GM12878 (cell line): ENCODE data around the gene KLK3. TPM values are rescaled to one million over a fixed set of nuclear protein-coding genes. Genes with fewer than 3 reads are reported as not detected.

Source experiments
- ATAC-seq: fragments of 200-7000 bp; cut with Tn5 transposase; 3 replicates; pipeline ENCODE4 v1.9.1; 2020; ENCODE audit warnings: mild to moderate bottlenecking, moderate library complexity
- BruUV-seq: library from RNA; stranded (reverse); fragments of 400-500 nt; replicated peaks from 2 replicates; lab custom pipeline; 2021; lab: Mats Ljungman, UMichigan
- CTCF ChIA-PET: fragments of 300-600 bp; sonication (Branson Sonifier 250); formaldehyde crosslinking; extraction: SDS; loops from one replicate; lab custom pipeline; 2021; ENCODE audit warnings: inconsistent platforms; lab: Yijun Ruan, JAX
- POLR2A ChIA-PET: fragments of 350-600 bp; formaldehyde crosslinking; extraction: SDS; loops from one replicate; lab custom pipeline; 2021; ENCODE audit warnings: inconsistent platforms; lab: Charles Lee
- RAD21 ChIA-PET: fragments of 300-600 bp; sonication (Branson Sonifier 250); formaldehyde crosslinking; loops from one replicate; lab custom pipeline; 2023; ENCODE audit warnings: antibody characterized with exemption; ENCODE audit not compliant: unreplicated experiment; lab: Charles Lee
- SMC1A ChIA-PET: fragments of 300-600 bp; sonication (Branson Sonifier 250); formaldehyde crosslinking; loops from one replicate; lab custom pipeline; 2023; ENCODE audit not compliant: unreplicated experiment, uncharacterized antibody; lab: Charles Lee
- DNase-seq: peaks from one replicate; pipeline ENCODE4 v3.0.0-alpha.2; 2011; ENCODE audit warnings: low read depth, low spot score
- FAIRE-seq: peaks from 3 replicates; lab custom pipeline; 2011; peaks lifted over from hg19 to GRCh38; lab: Jason Lieb, UNC
- H2AFZ ChIP-seq: 2 replicates; pipeline ENCODE4 v1.6.0; 2011; ENCODE audit warnings: low read depth, low read length, control low read depth; ENCODE audit not compliant: control insufficient read depth
- H3K27ac ChIP-seq: 2 replicates; pipeline ENCODE4 v1.5.1; 2011; ENCODE audit warnings: control low read depth; ENCODE audit not compliant: control insufficient read depth, insufficient read depth
- H3K27me3 ChIP-seq, 2 experiments: replicated peaks in 1 of 2; 2 replicates each; pipeline versions ENCODE4 v1.6.0 to v1.6.1; 2011; ENCODE audit warnings: low read length in 1 of 2; ENCODE audit not compliant: control insufficient read depth in 2 of 2, insufficient read depth in 2 of 2
- H3K36me3 ChIP-seq, 2 experiments: 2 replicates each; pipeline ENCODE4 v1.5.1; 2011; ENCODE audit warnings: low read length in 1 of 2; ENCODE audit not compliant: control insufficient read depth in 2 of 2, insufficient read depth in 2 of 2
- H3K4me1 ChIP-seq: 2 replicates; pipeline ENCODE4 v1.6.1; 2011; ENCODE audit warnings: mild to moderate bottlenecking, low read length, moderate library complexity, mixed read lengths; ENCODE audit not compliant: control insufficient read depth, insufficient read depth
- H3K4me2 ChIP-seq: 2 replicates; pipeline ENCODE4 v1.6.0; 2011; ENCODE audit warnings: control low read depth; ENCODE audit not compliant: control insufficient read depth, insufficient read depth
- H3K4me3 ChIP-seq: fragments of 200-600 bp; sonication (generic); 2 replicates; pipeline ENCODE4 v1.5.1; 2016
- H3K79me2 ChIP-seq: 2 replicates; pipeline ENCODE4 v1.6.0; 2011; ENCODE audit warnings: low read length; ENCODE audit not compliant: control insufficient read depth, insufficient read depth
- H3K9ac ChIP-seq: 2 replicates; pipeline ENCODE4 v1.8.0; 2011; ENCODE audit warnings: low read length, control low read depth, mixed read lengths; ENCODE audit not compliant: control insufficient read depth, insufficient read depth
- H3K9me3 ChIP-seq: replicated peaks from 3 replicates; pipeline ENCODE4 v1.5.1; 2011; ENCODE audit warnings: mild to moderate bottlenecking, low read length; ENCODE audit not compliant: control insufficient read depth, insufficient read depth
- H4K20me1 ChIP-seq: 2 replicates; pipeline ENCODE4 v1.6.0; 2011; ENCODE audit not compliant: control insufficient read depth, insufficient read depth
- BCL11A ChIP-seq: IDR thresholded peaks from 2 replicates; pipeline ENCODE4 v1.6.1; 2011; ENCODE audit warnings: low read depth, low read length
- BCLAF1 ChIP-seq: fragments of 450-650 bp; IDR thresholded peaks from 2 replicates; pipeline ENCODE4 v1.6.1; 2017; ENCODE audit warnings: antibody characterized with exemption, mild to moderate bottlenecking, moderate library complexity
- BRCA1 ChIP-seq: IDR thresholded peaks from 2 replicates; pipeline ENCODE4 v1.6.1; 2011; ENCODE audit warnings: low read depth, low read length, improper control_type of control experiment
- EGR1 ChIP-seq, 2 experiments: IDR thresholded peaks; 1 replicate in 1 of 2; 2 replicates in 1 of 2; pipeline ENCODE4 v1.6.1; 2011 to 2012; ENCODE audit warnings: low read depth in 2 of 2, low read length in 2 of 2, borderline replicate concordance in 1 of 2, mild to moderate bottlenecking in 1 of 2, moderate library complexity in 1 of 2
- HDAC2 ChIP-seq: fragments of 200-600 bp; sonication (generic); IDR thresholded peaks from 2 replicates; pipeline ENCODE4 v1.6.1; 2017
- IRF5 ChIP-seq: fragments of 450-650 bp; IDR thresholded peaks from 2 replicates; pipeline ENCODE4 v1.6.1; 2017; ENCODE audit warnings: borderline replicate concordance
- MYB ChIP-seq: fragments of 150-350 bp; IDR thresholded peaks from 2 replicates; pipeline ENCODE4 v1.6.1; 2014; ENCODE audit warnings: mild to moderate bottlenecking, low read depth, low read length, borderline replicate concordance
- PAX5 ChIP-seq: IDR thresholded peaks from 2 replicates; pipeline ENCODE4 v1.6.1; 2011; ENCODE audit warnings: low read depth, low read length, borderline replicate concordance
- RCOR1 ChIP-seq: conservative IDR thresholded peaks from 2 replicates; pipeline ENCODE4 v1.6.1; 2012; ENCODE audit warnings: low read depth, low read length, improper control_type of control experiment
- SP1 ChIP-seq: IDR thresholded peaks from one replicate; pipeline ENCODE4 v1.6.1; 2011; ENCODE audit warnings: low read depth, low read length
- TAF1 ChIP-seq: IDR thresholded peaks from 2 replicates; pipeline ENCODE4 v1.6.1; 2011; ENCODE audit warnings: mild to moderate bottlenecking, low read depth, low read length, borderline replicate concordance
- YBX1 ChIP-seq: fragments of 450-650 bp; IDR thresholded peaks from 2 replicates; pipeline ENCODE4 v1.6.1; 2016; ENCODE audit warnings: antibody characterized with exemption
- ZBED1 ChIP-seq: IDR thresholded peaks from 2 replicates; pipeline ENCODE4 v1.6.1; 2016; ENCODE audit warnings: borderline replicate concordance
- WGBS: methylation state at CpG from one replicate; pipeline ENCODE4 v1.1.6; 2016; ENCODE audit warnings: low lambda C conversion rate; ENCODE audit not compliant: insufficient replicate concordance, insufficient coverage; ENCODE audit errors: missing lambda C conversion rate; 5-methylcytosine and 5-hydroxymethylcytosine counted together
- in situ Hi-C: fragments of 300-500 bp; cut with MboI; formaldehyde crosslinking; loops from 9 replicates; pipeline ENCODE4 v1.14.3; 2018; ENCODE audit warnings: mixed read lengths
- intact Hi-C: fragments of 100-400 bp; cut with micrococcal nuclease; formaldehyde crosslinking; loops from one replicate; pipeline ENCODE4 v1.14.2; 2022; ENCODE audit not compliant: unreplicated experiment
- polyA plus RNA-seq, 11 experiments: library from polyadenylated mRNA; depleted of rRNA in 4 of 11; unstranded in 6 of 11; stranded (reverse) in 5 of 11; fragments of >200 nt; fragmentation: Nextera tagmentation in 4 of 11; fragmentation: Illumina TruSeq in 1 of 11; extraction: Ambion mirVana in 4 of 11; extraction: Trizol in 1 of 11; gene quantifications; 1 replicate in 1 of 11; 2 replicates in 10 of 11; pipeline versions ENCODE4 v1.2.1 to v1.2.3, GENCODE V29; 2011 to 2016; ENCODE audit warnings: inconsistent platforms in 2 of 11, missing spikeins in 2 of 11, low read depth in 1 of 11
- total RNA-seq, 4 experiments: library from RNA; depleted of rRNA in 3 of 4; stranded (reverse); fragments of >200 nt in 3 of 4; fragmentation: Illumina TruSeq in 1 of 4; extraction: Trizol in 1 of 4; gene quantifications; 2 replicates each; pipeline versions ENCODE4 v1.2.1 to v1.2.3, GENCODE V29; 2013 to 2021

The KLK3 gene
- total and polyA plus RNA-seq, 10 of the 15 experiments (the other 5 are each of a cell fraction or from before 2014, with no cell fraction given) = 0.31 TPM; not detected in 9

GRCh38 chr19:50831026-50831396, 23.7 kb upstream of the KLK3 start:
- no TSS peak for BruUV-seq

More at GRCh38 chr19:50831026-50831396, 23.7 kb upstream of the KLK3 start:
- H4K20me1 ChIP-seq = no peaks in the 10 kb centered on the region
- H3K9me3 ChIP-seq = no peaks in the 10 kb centered on the region
- SMC1A ChIA-PET = no interaction called here
- no peak for ATAC-seq
- no peaks in the 10 kb centered on the region for H3K36me3 ChIP-seq
- FAIRE-seq = no peak
- H3K9ac ChIP-seq = no peak overlapping the region
- peaks cover 5% of the 10 kb centered on the region; the same call in 1 of the 2 replicates for H3K4me1 ChIP-seq
- H3K4me2 ChIP-seq = no peak overlapping the region
- POLR2A ChIA-PET = no interaction called here
- intact Hi-C loops (no loop called here), in situ Hi-C loops (no loop called here)
- no peak overlapping the region for H3K27ac ChIP-seq
- no peak overlapping the region for H3K4me3 ChIP-seq
- WGBS = 32% methylated on average over 7 of the region's 7 CpGs
- RAD21 ChIA-PET = no interaction called here
- no peaks in the 10 kb centered on the region for H3K79me2 ChIP-seq
- no peak overlapping the region for H2AFZ ChIP-seq
- no peaks in the 10 kb centered on the region for H3K27me3 ChIP-seq
- no peak for TF ChIP-seq MYB
- no peak for TF ChIP-seq PAX5
- no peak for TF ChIP-seq SP1
- no peak for TF ChIP-seq BRCA1
- no peak for TF ChIP-seq BCLAF1
- no peak for TF ChIP-seq ZBED1
- TF ChIP-seq IRF5 = no peak
- TF ChIP-seq RCOR1 = no peak
- TF ChIP-seq HDAC2 = no peak
- no peak for TF ChIP-seq YBX1
- no peak for TF ChIP-seq BCL11A
- no peak for TF ChIP-seq TAF1
- TF ChIP-seq EGR1 (IDR thresholded peaks at IDR 0.05; ENCODE audit: borderline replicate concordance in 1 of 2, low read depth in 2 of 2, low read length in 2 of 2) = no peak
- DNase-seq = no peak
- CTCF ChIA-PET = interaction anchor here (1.2 to 1.3 kb wide), 2 partner anchors 77 to 91 kb away, joined by 3 read pairs; no protein-coding TSS in a partner anchor
